Stimulated activated CD8-positive, alpha-beta memory T cell treated with anti-CD3 and anti-CD28 coated beads, Interleukin-4, amount 100 ng/mL, for 48 hours (primary cell): ENCODE measurements around the gene HERC3.

Experiments
- DNase-seq: peaks from one replicate; pipeline ENCODE4 v3.0.0-alpha.2; 2020

Gene HERC3

DNA sequence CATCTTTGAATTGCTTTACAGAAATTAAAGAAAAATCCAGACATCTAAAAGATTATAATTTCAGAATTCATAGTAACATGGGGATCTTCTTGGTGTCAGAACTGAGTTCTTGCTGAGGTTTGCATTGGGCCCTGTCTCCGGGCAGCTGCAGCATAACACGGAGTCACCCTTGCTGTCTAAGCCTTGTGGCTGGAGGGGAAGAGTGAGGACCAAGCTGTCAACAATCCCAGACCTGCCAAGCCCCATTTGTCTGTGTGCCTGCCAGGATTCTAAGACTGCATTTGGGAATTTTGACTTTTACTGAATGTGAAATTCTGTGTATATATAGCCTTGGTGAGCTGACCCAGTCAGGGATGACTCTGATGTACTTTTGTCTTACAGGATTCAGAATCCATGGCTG lies 130.5 kb downstream of the HERC3 start:
- DNase-seq: no peak

DNA sequence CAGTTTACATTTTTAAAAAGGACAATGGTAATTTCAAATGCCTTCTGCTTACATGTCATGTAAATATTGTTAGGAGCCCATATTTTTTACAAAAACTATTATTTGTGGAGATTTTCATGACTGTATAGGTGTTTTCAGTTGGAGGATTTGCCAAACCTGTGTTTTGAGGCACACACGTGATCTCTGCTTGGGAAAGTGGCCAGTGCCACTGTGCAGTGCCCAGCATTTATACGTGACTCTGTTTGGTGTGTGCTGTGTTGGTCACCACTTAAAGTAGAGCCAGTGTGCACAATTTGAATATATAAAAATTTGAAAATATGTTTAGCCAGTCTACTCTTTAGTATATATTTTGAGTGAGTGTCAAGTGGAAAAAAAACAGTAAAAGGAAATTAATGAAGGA lies 132.1 kb downstream of the HERC3 start:
- DNase-seq: no peak

DNA sequence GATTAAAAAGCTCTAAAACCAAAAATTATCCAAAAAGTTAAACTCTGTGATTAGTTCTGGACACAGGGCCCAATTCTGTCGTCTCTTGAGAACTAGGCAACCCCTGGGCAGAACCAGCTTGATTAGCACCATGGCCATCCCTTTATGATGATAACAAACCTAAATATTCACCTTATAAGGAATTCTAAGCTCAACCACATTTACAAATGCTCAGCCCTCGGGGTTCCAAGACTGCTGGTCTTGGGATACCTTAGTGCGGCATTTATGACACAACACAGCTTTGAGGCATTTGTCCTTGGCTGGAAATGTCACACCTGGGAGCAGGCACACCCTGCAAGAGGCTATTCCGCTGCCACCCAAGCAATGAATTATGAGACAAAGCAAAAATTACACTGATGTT lies 132.9 kb downstream of the HERC3 start:
- DNase-seq: no peak

DNA sequence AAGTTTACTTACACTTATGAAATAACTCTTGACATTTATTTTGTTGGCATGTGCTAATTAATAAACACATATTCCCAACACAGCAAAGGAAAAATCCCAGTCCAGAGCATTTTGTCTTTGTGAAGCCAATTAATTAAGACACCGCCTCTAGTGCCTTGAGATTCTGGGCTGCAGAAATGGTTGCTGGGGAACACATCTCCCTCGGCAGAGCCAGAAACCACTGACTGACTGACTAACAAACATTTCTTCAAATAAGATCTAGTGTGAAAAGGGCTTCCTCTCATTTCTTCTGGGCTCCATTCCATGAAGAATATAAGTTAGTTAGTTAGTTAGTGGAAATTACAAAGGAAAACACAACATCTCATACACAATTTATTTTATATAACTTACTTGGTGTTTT lies 133.7 kb downstream of the HERC3 start:
- DNase-seq: no peak

DNA sequence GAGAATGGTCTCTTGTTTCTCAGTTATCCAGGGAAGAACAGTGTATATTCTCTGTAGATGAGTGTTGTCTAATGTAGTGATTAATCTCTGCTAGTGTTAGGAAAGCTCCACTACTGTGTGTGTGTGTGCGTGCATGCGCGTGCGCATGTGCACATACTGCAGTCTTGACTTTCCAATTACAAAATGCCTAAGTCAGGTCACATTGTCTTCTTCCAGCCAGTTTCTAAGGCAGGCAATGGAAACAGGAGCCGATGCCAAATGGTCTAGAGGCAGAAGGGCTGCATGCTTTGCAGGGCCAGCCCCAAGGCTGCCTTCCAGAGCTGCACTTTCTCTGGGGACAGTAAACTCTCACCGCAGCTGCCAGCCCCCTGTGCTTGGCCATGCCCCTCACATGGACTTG lies 135.9 kb downstream of the HERC3 start:
- no peak for DNase-seq

DNA sequence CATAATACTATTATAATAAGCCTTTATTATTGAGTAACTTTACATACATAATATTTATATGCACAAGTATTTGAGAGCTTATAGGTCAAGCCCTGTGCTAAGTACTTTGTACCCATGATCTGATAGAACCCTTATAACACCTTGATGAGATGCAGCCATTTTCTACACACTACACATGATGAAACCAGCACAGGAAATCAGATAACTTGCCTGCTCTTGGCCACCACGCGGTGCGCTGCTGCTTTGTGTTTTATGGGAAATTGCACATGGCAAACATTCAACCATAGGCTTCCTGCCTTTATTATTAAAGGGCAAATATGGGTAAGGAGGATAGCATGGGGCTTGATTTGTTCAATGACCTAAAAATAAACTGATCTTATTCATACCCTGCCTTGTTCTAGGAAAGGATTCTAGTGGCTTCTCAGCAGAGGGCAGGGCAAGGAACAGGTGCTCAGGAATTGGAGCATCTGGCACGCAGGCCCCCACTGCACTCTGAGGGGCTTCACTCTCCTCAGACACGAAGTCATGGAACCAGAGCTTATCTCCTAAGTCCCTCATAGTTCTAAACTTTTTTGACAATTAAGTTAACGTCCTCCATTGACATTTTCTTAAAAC lies 137.0 kb downstream of the HERC3 start:
- DNase-seq: no peak

DNA sequence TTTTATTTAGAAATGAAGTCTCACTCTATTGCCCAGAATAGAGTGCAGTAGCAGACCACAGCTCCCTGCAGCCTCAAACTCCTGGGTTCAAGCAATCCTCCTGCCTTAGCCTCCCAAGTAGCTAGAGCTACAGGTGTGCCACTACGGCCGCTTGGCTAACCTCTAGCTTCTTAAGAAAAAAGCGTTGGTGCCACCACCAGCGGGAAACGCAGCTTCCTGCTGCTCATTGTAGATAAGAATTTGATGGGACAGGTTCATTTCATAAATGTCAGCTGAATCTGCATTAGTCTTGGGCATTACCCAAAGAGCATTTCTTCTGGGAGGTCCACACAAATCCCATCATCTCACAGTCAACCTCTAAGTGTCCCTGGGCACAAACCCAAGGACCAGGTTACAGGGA lies 138.5 kb downstream of the HERC3 start:
- DNase-seq: no peak

DNA sequence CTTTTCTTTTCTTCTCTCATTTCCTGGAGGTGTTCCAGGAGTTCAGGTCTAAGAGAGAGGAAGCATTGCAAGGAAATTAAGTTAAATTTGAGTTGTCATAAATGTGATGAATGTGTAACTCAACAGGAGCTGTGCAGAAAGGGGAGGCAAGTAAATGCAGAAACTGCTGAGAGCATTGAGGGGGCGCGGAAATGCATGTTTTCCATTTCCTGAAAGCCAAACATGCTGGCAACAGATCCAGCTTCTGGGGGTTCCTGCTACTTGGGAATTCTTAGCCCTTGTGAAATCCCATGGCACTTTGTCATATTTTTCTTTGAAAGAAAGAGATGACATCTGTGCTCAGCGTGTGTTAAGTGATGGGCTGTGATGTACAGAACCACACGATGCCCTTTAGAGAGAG lies 139.1 kb downstream of the HERC3 start:
- no peak for DNase-seq

DNA sequence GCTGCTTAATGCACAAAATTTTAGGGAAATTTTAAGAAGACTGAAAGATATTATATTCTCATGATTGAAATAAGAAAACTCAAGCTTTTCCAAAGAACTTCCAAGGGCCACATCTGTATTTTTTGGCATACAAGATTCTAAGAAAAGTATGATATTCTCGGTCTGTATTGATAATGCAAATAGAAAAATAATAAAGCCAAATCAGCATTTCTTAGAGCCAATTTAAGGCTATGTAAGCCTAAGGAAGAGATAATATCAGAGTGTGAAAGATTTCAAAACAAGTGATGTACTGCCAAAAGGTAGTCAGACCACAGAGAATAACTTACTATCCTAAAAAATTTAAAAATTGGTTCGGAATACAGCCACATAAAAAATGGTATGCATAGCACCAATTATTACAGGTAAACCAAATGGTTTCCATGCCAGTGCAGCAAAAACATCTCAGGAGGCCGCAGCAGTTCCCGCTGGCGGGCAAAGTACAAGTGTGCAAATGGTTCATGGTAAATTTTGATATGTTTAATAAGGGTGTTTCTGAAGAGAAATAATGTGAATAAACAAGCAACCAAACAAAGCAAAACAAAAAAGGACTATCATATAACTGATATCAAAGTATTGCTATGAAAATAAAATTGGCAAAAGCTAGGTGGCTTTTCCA lies 140.6 kb downstream of the HERC3 start:
- no peak for DNase-seq

DNA sequence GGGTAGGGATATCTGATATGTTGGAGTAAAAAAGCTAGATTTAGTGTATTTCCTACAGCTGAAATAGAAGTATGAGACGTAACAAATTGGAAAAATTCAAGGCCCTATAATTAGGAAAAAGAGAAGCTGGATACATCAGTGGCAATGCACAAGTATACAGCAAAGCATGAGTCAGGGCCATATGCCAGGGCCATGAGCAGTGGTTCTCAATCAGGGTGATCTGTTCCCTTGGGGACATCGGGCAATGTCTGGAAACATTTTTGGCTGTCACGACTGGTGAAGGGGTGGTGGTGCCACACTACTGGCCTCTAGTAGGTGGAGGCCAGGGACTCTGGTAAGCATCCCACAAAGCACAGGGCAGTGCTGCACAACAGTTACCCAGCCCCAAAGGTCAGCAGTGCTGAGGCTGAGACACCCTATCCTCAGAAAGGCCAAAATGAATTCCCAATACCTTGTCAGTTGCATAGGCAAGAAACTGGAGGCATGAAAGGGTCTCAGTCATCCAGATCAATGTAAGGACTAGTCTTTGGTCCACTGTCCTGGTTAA lies 142.2 kb downstream of the HERC3 start:
- DNase-seq: no peak

DNA sequence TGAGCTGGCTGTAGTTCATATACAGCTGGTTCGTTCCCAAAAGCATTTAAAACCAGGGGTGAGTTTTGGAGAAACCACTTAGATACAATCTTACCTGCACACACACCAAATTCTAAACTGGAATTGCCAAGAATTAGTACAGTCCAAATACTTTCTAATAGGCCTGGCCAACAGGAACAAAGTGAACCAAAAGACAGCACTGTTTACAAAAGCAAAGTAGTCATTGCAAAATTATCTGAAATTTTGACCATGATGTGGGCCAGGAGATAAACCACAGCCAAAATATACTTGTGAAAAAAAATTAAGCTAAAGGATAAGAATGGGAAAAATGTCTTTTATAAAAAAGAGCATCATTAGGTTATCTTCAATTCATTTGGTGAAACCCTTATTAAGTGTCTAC lies 143.3 kb downstream of the HERC3 start:
- no peak for DNase-seq

DNA sequence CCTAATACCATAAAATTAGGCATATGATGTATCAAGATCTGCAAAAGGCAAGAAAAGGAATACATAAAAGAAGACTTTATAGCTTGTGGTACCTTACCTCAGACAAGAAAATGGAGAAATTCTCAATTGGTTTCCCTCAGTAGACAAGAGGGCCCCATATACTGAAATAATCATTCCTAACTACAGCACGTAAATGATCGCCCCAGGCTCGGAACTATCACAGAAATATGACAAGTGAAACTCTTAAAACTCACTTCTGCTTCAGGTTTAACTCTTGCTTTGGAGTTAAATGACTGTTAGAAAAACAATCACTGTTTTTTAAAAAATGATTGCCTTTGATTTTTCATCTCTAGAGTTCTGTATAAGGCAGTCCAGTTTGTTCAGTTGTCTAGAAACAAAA lies 144.0 kb downstream of the HERC3 start:
- DNase-seq: no peak

DNA sequence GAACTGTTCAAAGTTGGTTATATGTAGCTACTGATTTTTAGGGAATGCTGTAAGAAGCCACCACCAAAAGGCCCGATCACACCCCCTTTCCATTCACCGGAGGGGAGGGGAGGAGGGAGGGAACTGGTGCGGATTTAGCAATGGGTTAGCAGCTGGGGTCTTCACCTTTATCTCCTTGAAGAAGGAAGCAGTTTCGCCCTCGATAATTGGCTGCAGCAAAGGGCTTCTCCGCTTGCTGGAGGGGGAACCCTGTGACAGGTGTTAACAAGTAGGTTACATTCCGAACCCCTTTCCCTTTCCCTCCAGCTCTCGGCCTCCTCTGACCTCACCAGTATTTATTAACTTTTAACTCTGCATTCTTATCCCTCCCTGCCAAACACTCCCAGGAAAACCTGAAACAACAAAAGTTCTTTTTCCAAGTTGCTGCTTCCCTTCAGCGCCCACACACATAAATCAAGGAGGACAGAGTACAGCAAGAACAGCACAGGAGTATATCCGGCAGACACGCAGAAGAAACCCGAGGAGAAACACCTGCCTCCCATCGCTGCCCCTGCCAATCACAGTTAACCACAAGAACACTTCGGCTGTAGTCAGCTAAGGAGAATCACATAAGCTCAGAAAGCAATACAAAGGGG lies 145.1 kb downstream of the HERC3 start:
- DNase-seq: no peak

DNA sequence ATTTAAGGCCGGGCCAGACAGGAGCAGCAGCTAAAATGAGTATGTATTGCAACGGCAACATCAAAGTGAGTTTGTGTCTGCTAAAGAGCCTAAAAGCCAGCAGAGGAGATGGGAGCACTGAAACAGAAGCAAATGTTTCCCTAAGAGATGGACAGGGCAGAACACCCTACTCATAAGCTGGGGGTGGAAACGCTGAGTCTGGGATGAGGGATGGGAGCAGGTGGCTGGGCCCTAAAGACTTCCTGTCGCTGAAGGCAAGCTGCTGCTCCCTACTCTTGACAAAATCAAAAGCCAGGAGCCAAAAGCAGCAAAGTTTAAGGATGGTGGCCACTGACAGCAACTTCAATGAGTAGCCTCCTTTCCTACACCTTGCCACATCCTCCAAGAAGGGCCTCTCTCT lies 145.9 kb downstream of the HERC3 start:
- DNase-seq: no peak

DNA sequence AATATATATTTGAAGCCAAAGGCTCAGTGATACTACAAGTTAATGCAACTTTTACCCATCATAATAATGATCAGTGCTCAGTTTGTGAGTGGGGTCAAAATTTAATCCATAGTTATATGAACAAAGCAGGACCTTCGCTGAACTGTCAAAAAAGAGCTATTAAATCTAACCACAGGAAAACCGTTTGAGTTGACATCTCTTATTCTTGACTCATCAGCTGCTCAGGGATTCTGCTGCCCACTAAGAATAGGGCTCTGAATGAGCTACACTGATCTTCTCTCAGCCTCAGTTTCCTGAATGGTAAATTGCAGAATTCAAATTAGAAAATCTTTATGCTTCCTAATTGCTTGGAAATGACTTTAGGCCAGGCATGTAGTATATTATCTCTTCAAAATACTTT lies 150.3 kb downstream of the HERC3 start:
- no peak for DNase-seq

DNA sequence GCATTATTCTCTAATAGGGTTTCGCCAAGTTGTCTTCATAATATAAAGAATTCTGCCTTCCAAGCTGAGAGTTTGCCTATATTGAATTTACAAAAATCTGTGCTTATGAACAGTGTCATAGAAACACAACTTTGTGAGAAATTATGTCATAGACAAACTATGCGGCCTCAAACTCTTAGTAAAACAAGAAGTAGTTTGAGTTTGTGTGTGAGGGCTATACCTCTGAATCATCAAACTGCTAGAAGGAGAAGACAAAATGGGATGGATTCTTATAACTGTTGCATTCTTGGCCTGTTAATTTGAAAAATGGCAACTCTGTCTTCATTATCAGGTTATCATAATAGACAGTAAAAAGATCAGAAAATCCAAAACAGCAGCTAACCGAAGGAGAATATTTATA lies 151.4 kb downstream of the HERC3 start:
- DNase-seq: no peak

DNA sequence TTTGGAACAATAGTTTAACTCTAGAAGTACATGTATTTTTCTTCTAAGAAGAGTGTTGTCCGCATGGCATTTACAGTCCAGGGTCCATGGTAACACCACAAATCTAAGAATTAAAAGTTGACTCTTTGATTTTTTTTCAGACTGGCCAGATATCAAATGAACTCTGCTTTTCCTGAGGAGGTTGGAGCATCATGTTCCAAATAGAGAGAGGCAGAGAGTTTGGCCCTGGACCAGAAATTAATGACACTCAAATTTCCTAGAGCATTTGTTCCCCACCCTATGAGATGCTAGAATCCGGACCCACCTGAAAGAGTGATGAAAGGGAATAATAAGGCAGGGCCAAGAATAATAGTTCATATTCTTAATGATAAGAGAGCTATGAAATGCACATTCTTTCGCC lies 152.3 kb downstream of the HERC3 start:
- no peak for DNase-seq

DNA sequence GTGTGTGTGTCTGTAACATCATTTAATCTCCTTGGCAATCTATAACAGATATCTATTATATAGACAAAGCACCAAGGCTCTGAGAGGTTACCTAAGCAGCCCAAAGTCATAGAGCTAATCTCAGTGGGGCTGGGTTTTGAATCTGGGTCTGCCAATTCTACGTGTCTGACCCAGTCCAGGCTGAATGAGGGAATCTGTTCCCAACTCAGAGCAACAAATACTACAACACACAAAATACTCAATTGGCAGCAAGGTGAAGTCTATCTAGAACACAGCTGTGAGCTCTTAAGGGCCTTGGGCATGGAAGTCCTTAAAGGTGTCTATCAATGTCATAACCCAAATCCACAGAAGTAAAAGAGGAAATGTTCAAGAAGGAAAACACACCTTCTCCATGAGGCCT lies 152.9 kb downstream of the HERC3 start:
- DNase-seq: no peak

DNA sequence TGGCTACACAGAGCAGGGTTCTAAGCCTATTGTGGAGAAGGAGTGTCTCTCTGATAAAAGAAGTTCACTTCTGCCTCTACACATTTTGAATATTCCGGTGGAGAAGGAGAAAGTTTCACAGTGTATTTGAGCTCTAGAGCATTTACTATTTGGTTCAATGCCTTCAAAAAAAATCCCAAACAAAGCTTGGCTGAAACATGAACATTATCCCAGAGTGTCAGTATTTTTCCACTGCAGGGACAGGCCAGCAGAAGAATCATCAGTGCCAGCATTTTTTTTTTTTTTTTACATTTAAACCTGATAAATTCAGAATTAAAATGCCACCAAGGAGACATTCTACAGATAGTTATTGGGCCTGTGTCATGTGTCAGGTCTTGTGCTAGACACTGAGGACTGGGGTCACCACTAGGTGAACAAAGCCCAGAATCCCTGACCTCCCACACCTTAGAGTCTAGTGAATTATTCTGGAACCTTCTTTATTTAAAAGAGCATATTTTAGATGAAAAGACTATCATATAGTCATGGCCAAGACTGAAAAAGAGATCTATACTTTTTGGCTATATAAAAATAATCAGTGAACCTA lies 153.4 kb downstream of the HERC3 start:
- DNase-seq: no peak

DNA sequence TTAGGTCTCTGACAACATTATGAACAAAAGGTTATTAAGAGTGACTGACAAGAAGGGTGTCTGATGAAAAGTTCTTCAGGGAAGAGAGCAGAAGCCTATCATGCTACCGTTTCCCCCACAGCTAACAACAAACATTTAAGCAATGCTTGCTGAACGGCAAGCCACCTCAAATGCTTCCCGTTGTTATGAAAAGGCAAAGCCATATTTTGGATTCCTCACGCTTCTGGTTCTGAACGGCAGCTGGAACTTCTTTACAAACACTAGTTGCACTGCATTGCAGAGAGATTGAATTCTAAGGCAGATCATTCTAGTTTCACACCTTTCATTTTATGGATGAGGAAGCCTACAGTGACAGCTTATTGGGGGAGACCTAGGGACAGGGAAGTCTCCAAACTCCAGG lies 153.9 kb downstream of the HERC3 start:
- DNase-seq: no peak

DNA sequence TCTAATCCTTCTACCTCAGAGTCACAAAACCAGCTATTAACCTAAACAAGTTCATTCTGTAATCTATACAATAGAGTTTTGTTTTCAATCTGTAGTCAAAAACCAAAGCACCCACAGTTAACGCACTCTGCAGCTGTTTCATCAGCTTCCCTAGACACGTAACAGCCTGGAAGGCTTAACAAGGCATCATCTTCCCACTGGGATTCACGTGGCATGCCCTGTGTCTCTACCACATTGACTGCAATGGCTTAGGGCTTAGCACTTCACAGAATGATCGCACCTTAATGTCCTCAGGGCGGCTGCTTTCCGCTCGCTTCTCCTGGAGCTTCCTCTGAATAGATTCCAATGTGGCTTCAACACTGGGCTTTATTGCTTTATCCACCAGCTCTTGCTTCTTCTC lies 155.1 kb downstream of the HERC3 start:
- DNase-seq: no peak

DNA sequence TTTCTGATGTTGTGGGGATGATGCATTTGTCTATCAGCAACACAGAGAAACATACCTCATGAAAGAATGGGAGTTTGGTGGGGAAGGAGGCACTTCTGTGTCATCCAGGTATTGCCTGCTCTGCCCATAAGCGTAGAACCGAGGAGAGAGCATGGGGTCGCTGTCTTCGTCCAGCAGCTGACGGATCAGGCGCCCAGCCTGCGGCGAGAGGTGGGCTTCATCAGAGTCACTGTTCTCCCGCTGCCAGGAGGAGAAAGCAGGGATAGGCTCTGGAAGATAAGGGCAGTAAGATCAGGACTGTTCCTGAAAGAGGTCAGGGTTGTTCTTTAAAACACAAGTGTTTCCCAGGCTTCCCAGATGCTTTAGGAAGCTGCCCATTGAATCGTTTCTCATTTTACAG lies 158.1 kb downstream of the HERC3 start:
- DNase-seq: no peak

DNA sequence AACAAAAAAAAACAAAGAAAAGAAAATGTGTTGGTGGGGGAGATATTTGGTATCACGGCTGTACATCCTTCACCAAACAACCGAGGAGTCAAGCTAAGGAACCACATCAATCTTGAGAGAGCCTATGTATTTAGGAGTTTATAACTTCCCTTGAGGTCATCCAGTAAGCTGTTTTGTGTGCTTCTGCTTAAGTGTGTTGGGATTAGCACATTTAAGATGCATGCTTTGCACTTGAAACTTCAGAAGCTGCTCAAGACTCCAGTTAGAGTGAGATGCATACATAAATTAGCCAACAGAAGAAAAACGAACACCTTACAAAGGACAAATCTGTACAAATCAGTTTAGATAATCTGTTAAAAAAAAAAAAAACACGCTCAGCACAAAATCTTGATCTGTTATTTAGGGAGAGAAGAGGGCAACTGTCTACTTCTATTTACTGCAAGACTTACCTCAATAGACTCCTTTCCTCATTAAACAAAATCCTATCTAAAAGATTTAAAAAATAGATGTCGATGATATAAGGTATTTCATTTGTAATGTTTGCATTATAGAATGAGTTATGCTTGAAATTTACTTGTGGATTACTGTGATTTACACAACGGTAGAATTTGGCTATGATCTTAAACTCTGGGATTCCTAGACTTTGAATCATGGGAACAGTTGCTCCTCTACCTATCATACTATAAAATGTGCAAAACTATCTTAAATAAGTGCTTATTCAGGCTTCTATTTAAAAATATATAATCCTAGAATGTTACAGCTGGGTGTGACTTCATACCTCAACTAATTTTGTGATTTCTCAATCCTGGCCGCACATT lies 159.2 kb downstream of the HERC3 start:
- no peak for DNase-seq
